ENCODE data around the gene TNKS2. TPM values are rescaled to one million over a fixed set of nuclear protein-coding genes. Genes with fewer than 3 reads are reported as not detected.

Gene TNKS2
- total RNA-seq, 4 donors from 2014 or later, result 26.2 to 40.3 (median 29.5) TPM

DNA sequence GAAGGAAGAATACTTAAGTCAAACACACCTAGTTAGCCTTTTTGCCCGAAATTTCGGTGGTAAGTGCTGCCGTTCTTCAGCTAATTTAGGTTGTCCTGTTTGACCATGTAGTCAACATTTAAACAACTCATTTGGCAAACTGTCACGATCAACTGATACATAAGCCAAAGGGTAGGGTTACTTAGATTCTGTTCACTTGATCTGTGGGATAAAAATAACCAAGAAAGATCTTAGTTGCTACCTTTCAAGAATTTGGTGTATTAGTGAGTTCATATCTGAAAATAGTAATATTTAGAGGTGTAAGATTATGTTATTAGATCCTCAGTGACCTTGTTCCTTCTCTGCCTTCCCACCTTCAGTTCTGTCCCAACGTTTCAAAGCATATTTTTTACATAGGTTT is 2.0 kb downstream of the TNKS2 start:
- H3K27me3 ChIP-seq, result no peaks in the 10 kb centered on the region
- TF ChIP-seq, protein P1, sequence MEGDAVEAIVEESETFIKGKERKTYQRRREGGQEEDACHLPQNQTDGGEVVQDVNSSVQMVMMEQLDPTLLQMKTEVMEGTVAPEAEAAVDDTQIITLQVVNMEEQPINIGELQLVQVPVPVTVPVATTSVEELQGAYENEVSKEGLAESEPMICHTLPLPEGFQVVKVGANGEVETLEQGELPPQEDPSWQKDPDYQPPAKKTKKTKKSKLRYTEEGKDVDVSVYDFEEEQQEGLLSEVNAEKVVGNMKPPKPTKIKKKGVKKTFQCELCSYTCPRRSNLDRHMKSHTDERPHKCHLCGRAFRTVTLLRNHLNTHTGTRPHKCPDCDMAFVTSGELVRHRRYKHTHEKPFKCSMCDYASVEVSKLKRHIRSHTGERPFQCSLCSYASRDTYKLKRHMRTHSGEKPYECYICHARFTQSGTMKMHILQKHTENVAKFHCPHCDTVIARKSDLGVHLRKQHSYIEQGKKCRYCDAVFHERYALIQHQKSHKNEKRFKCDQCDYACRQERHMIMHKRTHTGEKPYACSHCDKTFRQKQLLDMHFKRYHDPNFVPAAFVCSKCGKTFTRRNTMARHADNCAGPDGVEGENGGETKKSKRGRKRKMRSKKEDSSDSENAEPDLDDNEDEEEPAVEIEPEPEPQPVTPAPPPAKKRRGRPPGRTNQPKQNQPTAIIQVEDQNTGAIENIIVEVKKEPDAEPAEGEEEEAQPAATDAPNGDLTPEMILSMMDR (IDR thresholded peaks at IDR 0.05 in 4 of 5, conservative IDR thresholded peaks at IDR 0.05 in 1 of 5), result no peak
- TF ChIP-seq POLR2A (IDR thresholded peaks at IDR 0.05), result peak in 1 of 2 donors; percentile 19
- H3K4me3 ChIP-seq, result peak overlapping the region; percentile 72 to 93 (median 84)
- ATAC-seq (peak; percentile 6 to 65), DNase-seq (peak in 1 of 2 donors; percentile 24)
- peak overlapping the region; percentile 95 to 97 (median 96) for H3K27ac ChIP-seq
- H3K36me3 ChIP-seq, result peaks cover 0 to 8% of the 10 kb centered on the region in 2 donors
- intact Hi-C loops (cut with DNase I; ENCODE audit: low total_unique reads) (no loop called here), in situ Hi-C loops (cut with MboI; ENCODE audit: low sequenced_read_pairs in 4 of 4) (no loop called here)
- no peaks in the 10 kb centered on the region for H3K9me3 ChIP-seq
- H3K4me1 ChIP-seq, result peaks cover 63 to 71% of the 10 kb centered on the region in 2 donors

DNA sequence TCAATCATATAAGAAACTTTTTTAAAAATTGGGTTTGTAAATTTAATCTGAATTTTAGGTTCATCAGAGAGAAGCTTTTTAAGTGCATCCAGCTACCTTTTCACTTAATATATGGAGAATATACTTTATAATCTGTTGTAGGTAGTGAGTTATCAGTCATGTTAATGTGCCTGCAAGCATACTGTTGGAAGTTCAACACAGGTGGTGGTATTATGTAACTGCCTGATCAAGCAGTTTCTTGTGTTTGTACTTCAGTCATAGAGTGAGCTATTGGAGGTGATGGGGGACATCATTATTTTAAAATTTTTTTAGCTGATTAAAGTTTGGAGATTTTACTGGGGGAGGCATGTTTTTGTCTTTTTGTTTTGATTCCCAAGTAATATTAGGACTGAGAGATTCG is 2.5 kb downstream of the TNKS2 start:
- no peak for ATAC-seq
- peaks cover 68 to 76% of the 10 kb centered on the region in 2 donors for H3K4me1 ChIP-seq
- H3K27ac ChIP-seq, result peak overlapping the region; percentile 95 to 97 (median 96)
- H3K9me3 ChIP-seq, result no peaks in the 10 kb centered on the region
- TF ChIP-seq, protein P1 (IDR thresholded peaks at IDR 0.05 in 4 of 5, conservative IDR thresholded peaks at IDR 0.05 in 1 of 5), result no peak
- TF ChIP-seq POLR2A (IDR thresholded peaks at IDR 0.05), result no peak
- peak overlapping the region; percentile 72 to 93 (median 84) for H3K4me3 ChIP-seq
- intact Hi-C loops (cut with DNase I; ENCODE audit: low total_unique reads), result no loop called here
- peaks cover 0 to 8% of the 10 kb centered on the region in 2 donors for H3K36me3 ChIP-seq
- H3K27me3 ChIP-seq, result no peaks in the 10 kb centered on the region
- DNase-seq, result no peak
- in situ Hi-C loops (cut with MboI; ENCODE audit: low sequenced_read_pairs in 4 of 4), result no loop called here

DNA sequence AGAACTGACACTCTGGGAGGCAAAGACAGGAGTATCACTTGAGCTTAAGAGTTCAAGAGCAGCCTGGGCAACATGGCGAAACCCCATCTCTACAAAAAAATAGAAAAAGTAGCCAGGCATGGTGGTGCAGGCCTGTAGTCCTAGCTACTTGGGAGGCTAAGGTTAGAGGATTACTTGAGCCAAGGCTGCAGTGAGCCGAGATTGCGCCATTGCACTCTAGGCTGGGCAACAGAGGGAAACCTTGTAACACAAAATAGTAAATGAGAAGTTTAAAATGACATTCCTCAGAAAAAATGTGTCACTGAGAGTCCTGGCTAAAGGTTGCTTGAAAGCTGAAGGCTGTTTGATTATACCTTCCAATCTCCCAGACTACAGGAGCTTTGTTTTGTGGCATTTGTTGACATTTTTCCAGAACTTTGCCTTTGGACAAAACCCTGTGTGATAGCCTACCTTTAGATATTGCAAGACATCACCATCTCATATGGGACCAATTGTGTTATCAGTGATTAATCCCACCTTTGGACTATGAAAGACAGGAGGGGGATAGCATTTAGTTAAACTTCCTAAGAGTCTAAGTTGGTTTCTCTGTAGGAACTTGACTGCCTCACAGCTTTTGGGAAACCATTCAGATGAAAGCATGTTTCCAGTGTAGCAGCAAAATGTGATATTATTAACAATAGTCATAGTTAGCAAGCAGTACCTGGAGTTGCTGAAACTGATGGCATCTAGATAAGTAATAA is 5.3 kb downstream of the TNKS2 start:
- in situ Hi-C loops (cut with MboI; ENCODE audit: low sequenced_read_pairs in 4 of 4), result no loop called here
- no peaks in the 10 kb centered on the region for H3K27me3 ChIP-seq
- H3K4me1 ChIP-seq, result peaks cover 71 to 82% of the 10 kb centered on the region in 2 donors
- DNase-seq (no peak), ATAC-seq (no peak)
- no peaks in the 10 kb centered on the region for H3K9me3 ChIP-seq
- TF ChIP-seq, protein P1 (IDR thresholded peaks at IDR 0.05 in 4 of 5, conservative IDR thresholded peaks at IDR 0.05 in 1 of 5), result no peak
- TF ChIP-seq POLR2A (IDR thresholded peaks at IDR 0.05), result no peak
- peak overlapping the region; percentile 71 to 97 (median 96) for H3K27ac ChIP-seq
- intact Hi-C loops (cut with DNase I; ENCODE audit: low total_unique reads), result no loop called here
- H3K4me3 ChIP-seq, result no peak overlapping the region
- peaks cover 0 to 8% of the 10 kb centered on the region in 2 donors for H3K36me3 ChIP-seq

DNA sequence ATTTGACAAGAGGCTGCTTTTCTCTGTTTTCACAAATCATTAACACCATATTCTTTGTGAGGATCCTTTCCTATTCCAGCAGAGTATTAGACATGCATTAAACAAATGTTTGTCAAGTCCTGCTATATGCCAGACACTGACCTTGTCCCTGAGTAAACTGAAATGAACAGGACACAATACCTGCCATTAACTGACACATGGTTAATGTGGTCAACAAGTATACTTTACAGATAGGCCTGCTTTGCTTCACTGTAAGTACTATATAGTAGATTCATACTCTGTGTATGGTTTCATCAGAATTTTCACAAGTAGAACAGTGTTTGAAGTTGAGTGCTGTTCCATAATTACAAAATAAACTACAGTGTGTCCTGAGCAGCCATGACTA is 5.9 kb downstream of the TNKS2 start:
- peaks cover 0 to 8% of the 10 kb centered on the region in 2 donors for H3K36me3 ChIP-seq
- DNase-seq (no peak), ATAC-seq (no peak)
- peak overlapping the region; percentile 71 to 97 (median 96) for H3K27ac ChIP-seq
- in situ Hi-C loops (cut with MboI; ENCODE audit: low sequenced_read_pairs in 4 of 4) (no loop called here), intact Hi-C loops (cut with DNase I; ENCODE audit: low total_unique reads) (no loop called here)
- H3K27me3 ChIP-seq, result no peaks in the 10 kb centered on the region
- peaks cover 76 to 87% of the 10 kb centered on the region in 2 donors for H3K4me1 ChIP-seq
- H3K4me3 ChIP-seq, result no peak overlapping the region
- H3K9me3 ChIP-seq, result no peaks in the 10 kb centered on the region
- TF ChIP-seq, protein P1 (IDR thresholded peaks at IDR 0.05 in 4 of 5, conservative IDR thresholded peaks at IDR 0.05 in 1 of 5), result no peak

All from gastrocnemius medialis (tissue), 4 donors.